MG63 (cell line): ENCODE data around the gene KPNA1. TPM values are rescaled to one million over a fixed set of nuclear protein-coding genes. Genes with fewer than 3 reads are reported as not detected.
"Not testable (repeated sequence)": the region's sequence is repeated elsewhere in the genome, so short reads cannot be mapped to it uniquely, and the experiment has no call there.

Experiments
- DNase-seq: peaks from one replicate; pipeline ENCODE4 v3.0.0-alpha.2; 2020
- H3K27me3 ChIP-seq: fragments of 250-450 bp; sonication (Bioruptor Pico); 2 replicates; pipeline ENCODE4 v1.5.1; 2020; ENCODE audit warnings: mild to moderate bottlenecking, moderate library complexity
- H3K36me3 ChIP-seq: fragments of 250-450 bp; sonication (Bioruptor Pico); 2 replicates; pipeline ENCODE4 v1.5.1; 2020; ENCODE audit warnings: mild to moderate bottlenecking, moderate library complexity
- H3K4me3 ChIP-seq: fragments of 250-450 bp; sonication (Bioruptor Pico); 2 replicates; pipeline ENCODE4 v1.5.1; 2020; ENCODE audit warnings: mild to moderate bottlenecking, moderate library complexity
- H3K9me3 ChIP-seq: fragments of 250-450 bp; sonication (Bioruptor Pico); 2 replicates; pipeline ENCODE4 v1.5.1; 2020; ENCODE audit warnings: mild to moderate bottlenecking, moderate library complexity
- total RNA-seq: library from RNA; depleted of rRNA; stranded (reverse); fragments of >200 nt; shearing (Covaris generic); gene quantifications from 2 replicates; pipeline ENCODE4 v1.2.3, GENCODE V29; 2014; ENCODE audit warnings: low replicate concordance

Gene KPNA1
- total RNA-seq, 1 experiment from 2014 or later, result 126 TPM

- no peak for DNase-seq
- Histone ChIP-seq H3K9me3 (no peaks in the 10 kb centered on the region), H3K27me3 (no peaks in the 10 kb centered on the region), H3K4me3 (no peak overlapping the region), H3K36me3 (peaks cover 59% of the 10 kb centered on the region)
Measured at GRCh38 chr3:122535964-122536631, 21.4 kb upstream of the KPNA1 start.

GRCh38 chr3:122533931-122534334 lies 19.2 kb upstream of the KPNA1 start:
- peaks cover 52% of the 10 kb centered on the region for H3K36me3 ChIP-seq
- no peak overlapping the region for H3K4me3 ChIP-seq
- H3K27me3 ChIP-seq, result no peaks in the 10 kb centered on the region
- peak; percentile 61 for DNase-seq
- H3K9me3 ChIP-seq, result no peaks in the 10 kb centered on the region

- no peak for DNase-seq
- no peaks in the 10 kb centered on the region for H3K9me3 ChIP-seq
- no peak overlapping the region for H3K4me3 ChIP-seq
- peaks cover 47% of the 10 kb centered on the region for H3K36me3 ChIP-seq
- no peaks in the 10 kb centered on the region for H3K27me3 ChIP-seq
Measured at GRCh38 chr3:122533480-122533879, 18.7 kb upstream of the KPNA1 start.

- H3K9me3 ChIP-seq, result no peaks in the 10 kb centered on the region
- DNase-seq, result no peak
- H3K36me3 ChIP-seq, result peaks cover 43% of the 10 kb centered on the region
- no peak overlapping the region for H3K4me3 ChIP-seq
- H3K27me3 ChIP-seq, result no peaks in the 10 kb centered on the region
Measured at GRCh38 chr3:122530164-122530563, 15.4 kb upstream of the KPNA1 start.

GRCh38 chr3:122523317-122523716 lies 8.6 kb upstream of the KPNA1 start:
- no peak overlapping the region for H3K4me3 ChIP-seq
- no peak for DNase-seq

GRCh38 chr3:122520861-122521260 lies 6.1 kb upstream of the KPNA1 start:
- Histone ChIP-seq H3K9me3 (no peaks in the 10 kb centered on the region; the same call in none of the 2 replicates), H3K27me3 (no peaks in the 10 kb centered on the region), H3K36me3 (no peaks in the 10 kb centered on the region), H3K4me3 (no peak overlapping the region)
- DNase-seq, result no peak

More at GRCh38 chr3:122523317-122523716, 8.6 kb upstream of the KPNA1 start:
- H3K36me3 ChIP-seq, result peaks cover 6% of the 10 kb centered on the region
- H3K9me3 ChIP-seq, result no peaks in the 10 kb centered on the region; the same call in none of the 2 replicates
- H3K27me3 ChIP-seq, result no peaks in the 10 kb centered on the region

GRCh38 chr3:122519693-122520092 lies 5.0 kb upstream of the KPNA1 start:
- Histone ChIP-seq H3K27me3 (no peaks in the 10 kb centered on the region), H3K4me3 (no peak overlapping the region), H3K36me3 (no peaks in the 10 kb centered on the region), H3K9me3 (no peaks in the 10 kb centered on the region; the same call in none of the 2 replicates)
- no peak for DNase-seq

GRCh38 chr3:122516846-122517360 lies 2.2 kb upstream of the KPNA1 start:
- H3K27me3 ChIP-seq, result no peaks in the 10 kb centered on the region
- no peak for DNase-seq
- H3K4me3 ChIP-seq, result no peak overlapping the region
- H3K9me3 ChIP-seq, result no peaks in the 10 kb centered on the region; the same call in 1 of the 2 replicates
- peaks cover 5% of the 10 kb centered on the region for H3K36me3 ChIP-seq

- Histone ChIP-seq H3K36me3 (peaks cover 10% of the 10 kb centered on the region), H3K27me3 (no peaks in the 10 kb centered on the region), H3K9me3 (no peaks in the 10 kb centered on the region; the same call in 1 of the 2 replicates), H3K4me3 (no peak overlapping the region)
- DNase-seq, result no peak
Measured at GRCh38 chr3:122515870-122516269, 1.1 kb upstream of the KPNA1 start.

- DNase-seq, result no peak
- no peaks in the 10 kb centered on the region for H3K27me3 ChIP-seq
- peaks cover 18% of the 10 kb centered on the region for H3K36me3 ChIP-seq
- H3K4me3 ChIP-seq, result peak overlapping the region; percentile 99
- no peaks in the 10 kb centered on the region; the same call in 1 of the 2 replicates for H3K9me3 ChIP-seq
Measured at GRCh38 chr3:122515020-122515468, 305 bp upstream of the KPNA1 start.

GRCh38 chr3:122513386-122514122 lies 1.2 kb downstream of the KPNA1 start:
- peaks cover 21% of the 10 kb centered on the region for H3K36me3 ChIP-seq
- no peak for DNase-seq
- H3K27me3 ChIP-seq, result no peaks in the 10 kb centered on the region
- H3K9me3 ChIP-seq, result peaks cover 2% of the 10 kb centered on the region; the same call in 1 of the 2 replicates
- H3K4me3 ChIP-seq, result peak overlapping the region; percentile 99

GRCh38 chr3:122512284-122512683 lies 2.5 kb downstream of the KPNA1 start:
- no peak for DNase-seq
- Histone ChIP-seq H3K9me3 (peaks cover 2% of the 10 kb centered on the region; the same call in 1 of the 2 replicates), H3K4me3 (no peak overlapping the region), H3K36me3 (peaks cover 26% of the 10 kb centered on the region), H3K27me3 (no peaks in the 10 kb centered on the region)

- no peak for DNase-seq
- Histone ChIP-seq H3K36me3 (peaks cover 34% of the 10 kb centered on the region), H3K27me3 (no peaks in the 10 kb centered on the region), H3K4me3 (no peak overlapping the region), H3K9me3 (peaks cover 2% of the 10 kb centered on the region; the same call in 1 of the 2 replicates)
Measured at GRCh38 chr3:122510878-122511535, 3.7 kb downstream of the KPNA1 start.

- H3K9me3 ChIP-seq, H3K4me3 ChIP-seq, H3K27me3 ChIP-seq: not testable (repeated sequence)
- peaks cover 46% of the 10 kb centered on the region for H3K36me3 ChIP-seq
- peak; percentile 92 for DNase-seq
Measured at GRCh38 chr3:122508944-122509343, 5.8 kb downstream of the KPNA1 start.

GRCh38 chr3:122508135-122508914 lies 6.4 kb downstream of the KPNA1 start:
- Histone ChIP-seq H3K36me3 (peaks cover 48% of the 10 kb centered on the region), H3K27me3 (no peaks in the 10 kb centered on the region), H3K4me3 (no peak overlapping the region), H3K9me3 (peaks cover 8% of the 10 kb centered on the region)
- no peak for DNase-seq

- H3K27me3 ChIP-seq, result no peaks in the 10 kb centered on the region
- no peak for DNase-seq
- H3K36me3 ChIP-seq, result peaks cover 41% of the 10 kb centered on the region
- H3K9me3 ChIP-seq, result peaks cover 8% of the 10 kb centered on the region
- no peak overlapping the region for H3K4me3 ChIP-seq
Measured at GRCh38 chr3:122506450-122506849, 8.3 kb downstream of the KPNA1 start.
